K562 (cell line): Measurements from ENCODE around the gene CFAP54. TPM values are rescaled to one million over a fixed set of nuclear protein-coding genes. Genes with fewer than 3 reads are reported as not detected.

Experiments used
- ATAC-seq: fragments of 200-7000 bp; cut with Tn5 transposase; 3 replicates; pipeline ENCODE4 v1.9.1; 2020; ENCODE audit warnings: moderate library complexity
- BruUV-seq: library from RNA; stranded (reverse); fragments of 400-500 nt; replicated peaks from 2 replicates; lab custom pipeline; 2021; lab: Mats Ljungman, UMichigan
- CTCF ChIA-PET: fragments of 300-600 bp; formaldehyde crosslinking; extraction: SDS; loops from one replicate; lab custom pipeline; 2021; ENCODE audit warnings: low intra/inter-chr PET ratio; lab: Yijun Ruan, JAX
- POLR2A ChIA-PET: fragments of 300-600, 350-650 bp; sonication (Branson Sonifier 250); formaldehyde crosslinking; extraction: SDS; loops from one replicate; lab custom pipeline; 2021; ENCODE audit warnings: antibody characterized with exemption, inconsistent platforms; lab: Yijun Ruan, JAX
- DNase-seq, 4 experiments: peaks; one replicate each; pipeline versions ENCODE4 v3.0.0 to v3.0.0-alpha.2; 2011 to 2018; ENCODE audit warnings: low spot score in 3 of 4, mixed read lengths in 3 of 4; ENCODE audit errors: extremely low read depth in 1 of 4
- FAIRE-seq: peaks from 2 replicates; lab custom pipeline; 2011; peaks lifted over from hg19 to GRCh38; lab: Jason Lieb, UNC
- H2AFZ ChIP-seq: 2 replicates; pipeline ENCODE4 v1.6.0; 2011; ENCODE audit warnings: low read depth, low read length, control low read depth, inconsistent platforms
- H3K27ac ChIP-seq: fragments of 200-600 bp; 3 replicates; pipeline ENCODE4 v1.8.0; 2011; ENCODE audit warnings: low read depth, mild to moderate bottlenecking, control low read depth, inconsistent platforms, low read length, moderate library complexity, mixed read lengths; ENCODE audit errors: extremely low read depth
- H3K27me3 ChIP-seq, 2 experiments: fragments of 300-600 bp in 1 of 2; 2 replicates in 1 of 2; 3 replicates in 1 of 2; pipeline versions ENCODE4 v1.6.0 to v1.8.0; 2011; ENCODE audit warnings: inconsistent platforms in 2 of 2, low read length in 2 of 2, mild to moderate bottlenecking in 1 of 2, mixed read lengths in 1 of 2, moderate library complexity in 1 of 2; ENCODE audit not compliant: control insufficient read depth in 2 of 2, insufficient read depth in 2 of 2
- H3K36me3 ChIP-seq: fragments of 300-600 bp; 3 replicates; pipeline ENCODE4 v1.8.0; 2011; ENCODE audit warnings: mild to moderate bottlenecking, low read length, inconsistent platforms; ENCODE audit not compliant: control insufficient read depth, insufficient read depth
- H3K4me1 ChIP-seq, 2 experiments: fragments of 200-600 bp in 1 of 2; replicated peaks in 1 of 2; 2 replicates in 1 of 2; 3 replicates in 1 of 2; pipeline versions ENCODE4 v1.5.1 to v1.8.0; 2011; ENCODE audit warnings: inconsistent platforms in 2 of 2, low read length in 2 of 2, mild to moderate bottlenecking in 1 of 2, mixed read lengths in 1 of 2, moderate library complexity in 1 of 2; ENCODE audit not compliant: control insufficient read depth in 2 of 2, insufficient read depth in 2 of 2
- H3K4me2 ChIP-seq: 2 replicates; pipeline ENCODE4 v1.6.1; 2011; ENCODE audit warnings: low read length, control low read depth, inconsistent platforms, mixed read lengths; ENCODE audit not compliant: insufficient read depth
- H3K4me3 ChIP-seq: fragments of 200-600 bp; sonication (generic), shearing (Covaris generic); 2 replicates; pipeline ENCODE4 v1.5.1; 2016; ENCODE audit warnings: control low read depth, inconsistent platforms
- H3K79me2 ChIP-seq: fragments of 200-600 bp; 3 replicates; pipeline ENCODE4 v1.8.0; 2011; ENCODE audit warnings: low read length, inconsistent platforms; ENCODE audit not compliant: control insufficient read depth, insufficient read depth
- H3K9ac ChIP-seq, 2 experiments: 2 replicates each; pipeline versions ENCODE4 v1.6.0 to v1.6.1; 2011; ENCODE audit warnings: low read depth in 2 of 2, low read length in 2 of 2, control low read depth in 1 of 2, inconsistent platforms in 1 of 2, mild to moderate bottlenecking in 1 of 2, mixed read lengths in 1 of 2; ENCODE audit not compliant: insufficient read depth in 1 of 2
- H3K9me1 ChIP-seq: one replicate; pipeline ENCODE4 v1.6.0; 2011; ENCODE audit warnings: inconsistent platforms, mild to moderate bottlenecking, low read length, moderate library complexity; ENCODE audit not compliant: control insufficient read depth, insufficient read depth
- H3K9me3 ChIP-seq: replicated peaks from 2 replicates; pipeline ENCODE4 v1.5.1; 2011; ENCODE audit warnings: low read depth, low read length, inconsistent platforms; ENCODE audit not compliant: control insufficient read depth, insufficient read depth
- H4K20me1 ChIP-seq: replicated peaks from 2 replicates; pipeline ENCODE4 v1.6.1; 2011; ENCODE audit warnings: low read length, inconsistent platforms, mixed read lengths; ENCODE audit not compliant: control insufficient read depth, insufficient read depth
- ELF2 ChIP-seq: fragments of 250-450 bp; sonication (Bioruptor Pico); IDR thresholded peaks from 2 replicates; pipeline ENCODE4 v1.5.0; 2021; ENCODE audit warnings: mild to moderate bottlenecking
- GATA2 ChIP-seq: sonication (generic); formaldehyde crosslinking; IDR thresholded peaks from 2 replicates; pipeline ENCODE4 v1.4.0; 2020; ENCODE audit warnings: mild to moderate bottlenecking, missing genetic modification reagents
- IFI16 ChIP-seq: fragments of 250-450 bp; sonication (Bioruptor Pico); IDR thresholded peaks from 2 replicates; pipeline ENCODE4 v2.1.2; 2022; ENCODE audit warnings: mild to moderate bottlenecking, inconsistent platforms
- RERE ChIP-seq: sonication (generic); formaldehyde crosslinking; IDR thresholded peaks from 2 replicates; pipeline ENCODE4 v1.8.0; 2023; ENCODE audit warnings: missing genetic modification reagents, mild to moderate bottlenecking, borderline replicate concordance
- RHOXF2B ChIP-seq: fragments of 250-450 bp; sonication (Bioruptor Pico); conservative IDR thresholded peaks from 2 replicates; pipeline ENCODE4 v1.5.1; 2021
- TAF7 ChIP-seq: fragments of 450-650 bp; IDR thresholded peaks from 2 replicates; pipeline ENCODE4 v1.6.1; 2016; ENCODE audit warnings: missing genetic modification characterization, missing compliant biosample characterization
- TEAD1 ChIP-seq, 2 experiments: fragments of 450-650 bp in 1 of 2; sonication (generic) in 1 of 2; formaldehyde crosslinking; IDR thresholded peaks; 2 replicates each; pipeline versions ENCODE4 v1.4.0 to v1.8.0; 2020 to 2022; ENCODE audit warnings: mild to moderate bottlenecking in 2 of 2, missing genetic modification reagents in 1 of 2
- ZNF184 ChIP-seq: sonication (generic); formaldehyde crosslinking; IDR thresholded peaks from 2 replicates; pipeline ENCODE4 v1.5.0; 2020; ENCODE audit warnings: missing genetic modification reagents
- ZNF316 ChIP-seq: fragments of 450-650 bp; IDR thresholded peaks from 2 replicates; pipeline ENCODE4 v1.6.1; 2016
- WGBS: fragments of 100-300 bp; shearing (Covaris generic); methylation state at CpG from one replicate; pipeline ENCODE4 v1.1.6; 2016; ENCODE audit warnings: low coverage, mixed read lengths; ENCODE audit not compliant: insufficient coverage; ENCODE audit errors: missing lambda C conversion rate; 5-methylcytosine and 5-hydroxymethylcytosine counted together
- in situ Hi-C: fragments of 300-500 bp; cut with MboI; formaldehyde crosslinking; loops from 4 replicates; pipeline ENCODE4 v1.15.0; 2018; ENCODE audit warnings: inconsistent platforms, mixed read lengths
- intact Hi-C: fragments of 100-400 bp; cut with micrococcal nuclease; formaldehyde crosslinking; loops from 2 replicates; pipeline ENCODE4 v1.14.2; 2022
- polyA plus RNA-seq, 8 experiments: library from polyadenylated mRNA; depleted of rRNA in 4 of 8; stranded (reverse) in 5 of 8; unstranded in 3 of 8; fragments of >200 nt; fragmentation: Nextera tagmentation in 2 of 8; fragmentation: Illumina TruSeq in 1 of 8; extraction: Ambion mirVana in 2 of 8; extraction: Trizol in 1 of 8; gene quantifications; 2 replicates each; pipeline versions ENCODE4 v1.2.1 to v1.2.3, GENCODE V29; 2011 to 2014; ENCODE audit warnings: inconsistent platforms in 1 of 8, missing spikeins in 1 of 8
- total RNA-seq, 7 experiments: library from RNA; depleted of rRNA in 6 of 7; stranded (reverse); fragments of >200 nt in 6 of 7; fragmentation: Illumina TruSeq in 2 of 7; extraction: Trizol in 2 of 7; gene quantifications; 2 replicates each; pipeline versions ENCODE4 v1.2.1 to v1.2.3, GENCODE V29; 2011 to 2021; ENCODE audit warnings: low replicate concordance in 1 of 7

The CFAP54 gene
- total and polyA plus RNA-seq, 9 of the 15 experiments (the other 6 are each of a cell fraction or from before 2014, with no cell fraction given) = 0.03 to 0.23 (median 0.10) TPM; not detected in 3

GRCh38 chr12:96912943-96913342 lies 423.6 kb downstream of the CFAP54 start:
- TF ChIP-seq ZNF316 (peak; percentile 50), ELF2 (CRISPR knock-in tag) (no peak)

GRCh38 chr12:96919510-96920210 lies 430.3 kb downstream of the CFAP54 start:
- Histone ChIP-seq H3K4me3 (no peak overlapping the region), H4K20me1 (no peaks in the 10 kb centered on the region), H3K9me1 (no peaks in the 10 kb centered on the region), H3K4me2 (no peak overlapping the region), H2AFZ (no peak overlapping the region), H3K27me3 (no peaks in the 10 kb centered on the region), H3K4me1 (no peaks in the 10 kb centered on the region), H3K27ac (no peak overlapping the region), H3K36me3 (peaks cover 3% of the 10 kb centered on the region; the same call in 1 of the 3 replicates), H3K9me3 (no peaks in the 10 kb centered on the region), H3K79me2 (no peaks in the 10 kb centered on the region), H3K9ac (no peak overlapping the region)
- intact Hi-C loops = no loop called here
- in situ Hi-C loops = no loop called here
- CTCF ChIA-PET = no interaction called here
- ATAC-seq (no peak), FAIRE-seq (no peak), DNase-seq (no peak)
- 87% methylated on average over 2 of the region's 2 CpGs for WGBS
- POLR2A ChIA-PET = interaction anchor here (1.2 kb wide), 1 partner anchor 12 kb away, joined by 4 read pairs; no protein-coding TSS in a partner anchor
- no TSS peak for BruUV-seq
- TF ChIP-seq TEAD1 (CRISPR knock-in tag; IDR thresholded peaks at IDR 0.05) (no peak), TAF7 (tag) (no peak), IFI16 (CRISPR knock-in tag) (no peak), RHOXF2B (CRISPR knock-in tag) (no peak), ZNF184 (CRISPR knock-in tag) (no peak), RERE (CRISPR knock-in tag) (no peak), GATA2 (no peak)

More at GRCh38 chr12:96912943-96913342, 423.6 kb downstream of the CFAP54 start:
- no peak overlapping the region for H3K27ac ChIP-seq
- H3K79me2 ChIP-seq = peaks cover 31% of the 10 kb centered on the region
- no TSS peak for BruUV-seq
- H3K4me2 ChIP-seq = no peak overlapping the region
- H3K9ac ChIP-seq = no peak overlapping the region
- in situ Hi-C loops (no loop called here), intact Hi-C loops (no loop called here)
- DNase-seq (no peak), ATAC-seq (no peak), FAIRE-seq (no peak)
- H4K20me1 ChIP-seq = no peaks in the 10 kb centered on the region
- H3K27me3 ChIP-seq = no peaks in the 10 kb centered on the region
- H3K4me3 ChIP-seq = no peak overlapping the region
- CTCF ChIA-PET = no interaction called here
- WGBS = 82% methylated on average over 2 of the region's 2 CpGs
- peaks cover 0 to 6% of the 10 kb centered on the region in 2 experiments; a peak in 3 of 5 replicates for H3K4me1 ChIP-seq
- no peaks in the 10 kb centered on the region for H3K9me3 ChIP-seq
- no peak overlapping the region for H2AFZ ChIP-seq
- POLR2A ChIA-PET = no interaction called here
- no peaks in the 10 kb centered on the region for H3K9me1 ChIP-seq
- H3K36me3 ChIP-seq = peaks cover 7% of the 10 kb centered on the region; the same call in 2 of the 3 replicates
